GM21515 (cell line): ENCODE measurements around the gene SUPT3H.

ENCODE experiments used
- ATAC-seq: cut with Tn5 transposase; IDR thresholded peaks from one replicate; pipeline ENCODE4 v1.9.1; 2021; ENCODE audit not compliant: unreplicated experiment

Gene SUPT3H

GRCh38 chr6:45129051-45129450 lies 248.7 kb downstream of the SUPT3H start:
- no peak for ATAC-seq

- ATAC-seq: no peak
Observed at GRCh38 chr6:45127185-45127584, 250.5 kb downstream of the SUPT3H start.

- ATAC-seq: no peak
Observed at GRCh38 chr6:45126033-45126432, 251.7 kb downstream of the SUPT3H start.

GRCh38 chr6:45123023-45123422 lies 254.7 kb downstream of the SUPT3H start:
- ATAC-seq: no peak

GRCh38 chr6:45118754-45119153 lies 259.0 kb downstream of the SUPT3H start:
- ATAC-seq: no peak

- ATAC-seq: no peak
Observed at GRCh38 chr6:45116714-45117410, 260.9 kb downstream of the SUPT3H start.

- no peak for ATAC-seq
Observed at GRCh38 chr6:45115696-45116095, 262.0 kb downstream of the SUPT3H start.

GRCh38 chr6:45112711-45113110 lies 265.0 kb downstream of the SUPT3H start:
- no peak for ATAC-seq

GRCh38 chr6:45109551-45109950 lies 268.2 kb downstream of the SUPT3H start:
- no peak for ATAC-seq

GRCh38 chr6:45105170-45105820 lies 272.4 kb downstream of the SUPT3H start:
- ATAC-seq: no peak

- no peak for ATAC-seq
Observed at GRCh38 chr6:45104429-45104828, 273.3 kb downstream of the SUPT3H start.

- no peak for ATAC-seq
Observed at GRCh38 chr6:45098256-45098655, 279.5 kb downstream of the SUPT3H start.

GRCh38 chr6:45094831-45095230 lies 282.9 kb downstream of the SUPT3H start:
- no peak for ATAC-seq

- ATAC-seq: no peak
Observed at GRCh38 chr6:45092135-45092534, 285.6 kb downstream of the SUPT3H start.

- no peak for ATAC-seq
Observed at GRCh38 chr6:45086360-45087084, 291.2 kb downstream of the SUPT3H start.

- ATAC-seq: no peak
Observed at GRCh38 chr6:45084257-45084656, 293.5 kb downstream of the SUPT3H start.

GRCh38 chr6:45082091-45082490 lies 295.6 kb downstream of the SUPT3H start:
- no peak for ATAC-seq

- no peak for ATAC-seq
Observed at GRCh38 chr6:45081634-45082033, 296.1 kb downstream of the SUPT3H start.

- no peak for ATAC-seq
Observed at GRCh38 chr6:45078432-45078831, 299.3 kb downstream of the SUPT3H start.

- no peak for ATAC-seq
Observed at GRCh38 chr6:45076217-45076930, 301.4 kb downstream of the SUPT3H start.

- ATAC-seq: no peak
Observed at GRCh38 chr6:45075246-45075645, 302.5 kb downstream of the SUPT3H start.
